SK-N-SH treated with all-trans-retinoic acid at 6 μM for 48 hours (cell line): ENCODE results near the gene GJB4.

Experiments
- ATAC-seq: fragments of 200-7000 bp; cut with Tn5 transposase; 3 replicates; pipeline ENCODE4 v1.9.1; 2020; ENCODE audit warnings: mild to moderate bottlenecking, moderate library complexity
- ARNTL ChIP-seq: fragments of 450-650 bp; formaldehyde crosslinking; IDR thresholded peaks from 2 replicates; pipeline ENCODE4 v1.5.0; 2020; ENCODE audit warnings: low read depth, mild to moderate bottlenecking, moderate library complexity, borderline replicate concordance
- BACH2 ChIP-seq: fragments of 250-450 bp; sonication (Bioruptor Pico); IDR thresholded peaks from 2 replicates; pipeline ENCODE4 v1.9.0; 2021; ENCODE audit warnings: mild to moderate bottlenecking, borderline replicate concordance
- CREB5 ChIP-seq: fragments of 250-450 bp; sonication (Bioruptor Pico); IDR thresholded peaks from 2 replicates; pipeline ENCODE4 v1.5.1; 2020; ENCODE audit warnings: low read depth, mild to moderate bottlenecking, moderate library complexity
- CSDC2 ChIP-seq: fragments of 250-450 bp; sonication (Bioruptor Pico); IDR thresholded peaks from 2 replicates; pipeline ENCODE4 v1.5.0; 2020; ENCODE audit warnings: mild to moderate bottlenecking, moderate library complexity
- CSRNP3 ChIP-seq: fragments of 250-450 bp; sonication (Bioruptor Pico); IDR thresholded peaks from 2 replicates; pipeline ENCODE4 v1.5.1; 2021; ENCODE audit warnings: mild to moderate bottlenecking, moderate library complexity
- ESRRG ChIP-seq: fragments of 250-450 bp; sonication (Bioruptor Pico); IDR thresholded peaks from 2 replicates; pipeline ENCODE4 v1.6.1; 2021; ENCODE audit warnings: mild to moderate bottlenecking
- GLIS3 ChIP-seq: fragments of 250-450 bp; sonication (Bioruptor Pico); IDR thresholded peaks from 2 replicates; pipeline ENCODE4 v1.5.0; 2020; ENCODE audit warnings: mild to moderate bottlenecking, moderate library complexity
- ISL1 ChIP-seq: fragments of 250-450 bp; sonication (Bioruptor Pico); IDR thresholded peaks from 2 replicates; pipeline ENCODE4 v2.1.2; 2022; ENCODE audit warnings: mild to moderate bottlenecking, moderate library complexity
- OSR1 ChIP-seq: fragments of 250-450 bp; sonication (Bioruptor Pico); IDR thresholded peaks from 2 replicates; pipeline ENCODE4 v1.8.0; 2022; ENCODE audit warnings: moderate library complexity, mild to moderate bottlenecking, inconsistent platforms
- POU6F1 ChIP-seq: fragments of 250-450 bp; sonication (Bioruptor Pico); IDR thresholded peaks from 2 replicates; pipeline ENCODE4 v1.8.0; 2021; ENCODE audit warnings: low read depth, mild to moderate bottlenecking, moderate library complexity, borderline replicate concordance
- PPARA ChIP-seq: fragments of 250-450 bp; sonication (Bioruptor Pico); IDR thresholded peaks from 2 replicates; pipeline ENCODE4 v1.5.0; 2020; ENCODE audit warnings: mild to moderate bottlenecking, borderline replicate concordance
- RARB ChIP-seq: fragments of 250-450 bp; sonication (Bioruptor Pico); IDR thresholded peaks from 2 replicates; pipeline ENCODE4 v1.8.0; 2021; ENCODE audit warnings: mild to moderate bottlenecking, moderate library complexity
- SNAI2 ChIP-seq: fragments of 250-450 bp; sonication (Bioruptor Pico); IDR thresholded peaks from 2 replicates; pipeline ENCODE4 v1.5.0; 2020; ENCODE audit warnings: mild to moderate bottlenecking, moderate library complexity
- TCF4 ChIP-seq: fragments of 250-450 bp; sonication (Bioruptor Pico); IDR thresholded peaks from 2 replicates; pipeline ENCODE4 v1.8.0; 2021; ENCODE audit warnings: mild to moderate bottlenecking, moderate library complexity, borderline replicate concordance
- ZC3H10 ChIP-seq: fragments of 250-450 bp; sonication (Bioruptor Pico); IDR thresholded peaks from 2 replicates; pipeline ENCODE4 v1.5.1; 2021; ENCODE audit warnings: mild to moderate bottlenecking, moderate library complexity
- ZFP30 ChIP-seq: fragments of 450-650 bp; formaldehyde crosslinking; IDR thresholded peaks from 2 replicates; pipeline ENCODE4 v1.5.0; 2022; ENCODE audit warnings: mild to moderate bottlenecking, moderate library complexity
- ZNF565 ChIP-seq: fragments of 450-650 bp; formaldehyde crosslinking; conservative IDR thresholded peaks from 2 replicates; pipeline ENCODE4 v1.5.0; 2020; ENCODE audit warnings: low read depth, mild to moderate bottlenecking, moderate library complexity
- ZNF8 ChIP-seq: fragments of 450-650 bp; formaldehyde crosslinking; IDR thresholded peaks from 2 replicates; pipeline ENCODE4 v1.5.0; 2020; ENCODE audit warnings: mild to moderate bottlenecking, moderate library complexity
- TF ChIP-seq, protein P1 (sequence below): fragments of 250-450 bp; sonication (Bioruptor Pico); IDR thresholded peaks from 2 replicates; pipeline ENCODE4 v1.8.0; 2020; ENCODE audit warnings: mild to moderate bottlenecking, moderate library complexity, borderline replicate concordance
- TF ChIP-seq, protein P2 (sequence below): fragments of 250-450 bp; sonication (Bioruptor Pico); IDR thresholded peaks from 2 replicates; pipeline ENCODE4 v1.5.0; 2020; ENCODE audit warnings: mild to moderate bottlenecking, moderate library complexity

Gene GJB4

GRCh38 chr1:34761776-34762307 lies 2.3 kb downstream of the GJB4 start:
- no peak for TF ChIP-seq CSRNP3 (CRISPR knock-in tag)
- TF ChIP-seq BACH2 (CRISPR knock-in tag) = no peak
- no peak for TF ChIP-seq GLIS3 (CRISPR knock-in tag)
- TF ChIP-seq ZNF565 (CRISPR knock-in tag) = no peak
- TF ChIP-seq CSDC2 (CRISPR knock-in tag) = no peak
- TF ChIP-seq ARNTL (CRISPR knock-in tag) = no peak
- no peak for TF ChIP-seq CREB5 (CRISPR knock-in tag)
- no peak for TF ChIP-seq POU6F1 (CRISPR knock-in tag)
- TF ChIP-seq ZNF8 = no peak
- TF ChIP-seq ZC3H10 (CRISPR knock-in tag) = no peak
- no peak for TF ChIP-seq ZFP30 (CRISPR knock-in tag)
- TF ChIP-seq SNAI2 (CRISPR knock-in tag) = no peak
- TF ChIP-seq RARB (CRISPR knock-in tag) = no peak
- no peak for TF ChIP-seq PPARA (CRISPR knock-in tag)
- TF ChIP-seq, protein P1, sequence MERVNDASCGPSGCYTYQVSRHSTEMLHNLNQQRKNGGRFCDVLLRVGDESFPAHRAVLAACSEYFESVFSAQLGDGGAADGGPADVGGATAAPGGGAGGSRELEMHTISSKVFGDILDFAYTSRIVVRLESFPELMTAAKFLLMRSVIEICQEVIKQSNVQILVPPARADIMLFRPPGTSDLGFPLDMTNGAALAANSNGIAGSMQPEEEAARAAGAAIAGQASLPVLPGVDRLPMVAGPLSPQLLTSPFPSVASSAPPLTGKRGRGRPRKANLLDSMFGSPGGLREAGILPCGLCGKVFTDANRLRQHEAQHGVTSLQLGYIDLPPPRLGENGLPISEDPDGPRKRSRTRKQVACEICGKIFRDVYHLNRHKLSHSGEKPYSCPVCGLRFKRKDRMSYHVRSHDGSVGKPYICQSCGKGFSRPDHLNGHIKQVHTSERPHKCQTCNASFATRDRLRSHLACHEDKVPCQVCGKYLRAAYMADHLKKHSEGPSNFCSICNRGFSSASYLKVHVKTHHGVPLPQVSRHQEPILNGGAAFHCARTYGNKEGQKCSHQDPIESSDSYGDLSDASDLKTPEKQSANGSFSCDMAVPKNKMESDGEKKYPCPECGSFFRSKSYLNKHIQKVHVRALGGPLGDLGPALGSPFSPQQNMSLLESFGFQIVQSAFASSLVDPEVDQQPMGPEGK = no peak
- TF ChIP-seq, protein P2, sequence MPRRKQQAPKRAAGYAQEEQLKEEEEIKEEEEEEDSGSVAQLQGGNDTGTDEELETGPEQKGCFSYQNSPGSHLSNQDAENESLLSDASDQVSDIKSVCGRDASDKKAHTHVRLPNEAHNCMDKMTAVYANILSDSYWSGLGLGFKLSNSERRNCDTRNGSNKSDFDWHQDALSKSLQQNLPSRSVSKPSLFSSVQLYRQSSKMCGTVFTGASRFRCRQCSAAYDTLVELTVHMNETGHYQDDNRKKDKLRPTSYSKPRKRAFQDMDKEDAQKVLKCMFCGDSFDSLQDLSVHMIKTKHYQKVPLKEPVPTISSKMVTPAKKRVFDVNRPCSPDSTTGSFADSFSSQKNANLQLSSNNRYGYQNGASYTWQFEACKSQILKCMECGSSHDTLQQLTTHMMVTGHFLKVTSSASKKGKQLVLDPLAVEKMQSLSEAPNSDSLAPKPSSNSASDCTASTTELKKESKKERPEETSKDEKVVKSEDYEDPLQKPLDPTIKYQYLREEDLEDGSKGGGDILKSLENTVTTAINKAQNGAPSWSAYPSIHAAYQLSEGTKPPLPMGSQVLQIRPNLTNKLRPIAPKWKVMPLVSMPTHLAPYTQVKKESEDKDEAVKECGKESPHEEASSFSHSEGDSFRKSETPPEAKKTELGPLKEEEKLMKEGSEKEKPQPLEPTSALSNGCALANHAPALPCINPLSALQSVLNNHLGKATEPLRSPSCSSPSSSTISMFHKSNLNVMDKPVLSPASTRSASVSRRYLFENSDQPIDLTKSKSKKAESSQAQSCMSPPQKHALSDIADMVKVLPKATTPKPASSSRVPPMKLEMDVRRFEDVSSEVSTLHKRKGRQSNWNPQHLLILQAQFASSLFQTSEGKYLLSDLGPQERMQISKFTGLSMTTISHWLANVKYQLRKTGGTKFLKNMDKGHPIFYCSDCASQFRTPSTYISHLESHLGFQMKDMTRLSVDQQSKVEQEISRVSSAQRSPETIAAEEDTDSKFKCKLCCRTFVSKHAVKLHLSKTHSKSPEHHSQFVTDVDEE (CRISPR knock-in tag) = no peak
- TF ChIP-seq TCF4 (CRISPR knock-in tag) = no peak
- ATAC-seq = no peak

DNA sequence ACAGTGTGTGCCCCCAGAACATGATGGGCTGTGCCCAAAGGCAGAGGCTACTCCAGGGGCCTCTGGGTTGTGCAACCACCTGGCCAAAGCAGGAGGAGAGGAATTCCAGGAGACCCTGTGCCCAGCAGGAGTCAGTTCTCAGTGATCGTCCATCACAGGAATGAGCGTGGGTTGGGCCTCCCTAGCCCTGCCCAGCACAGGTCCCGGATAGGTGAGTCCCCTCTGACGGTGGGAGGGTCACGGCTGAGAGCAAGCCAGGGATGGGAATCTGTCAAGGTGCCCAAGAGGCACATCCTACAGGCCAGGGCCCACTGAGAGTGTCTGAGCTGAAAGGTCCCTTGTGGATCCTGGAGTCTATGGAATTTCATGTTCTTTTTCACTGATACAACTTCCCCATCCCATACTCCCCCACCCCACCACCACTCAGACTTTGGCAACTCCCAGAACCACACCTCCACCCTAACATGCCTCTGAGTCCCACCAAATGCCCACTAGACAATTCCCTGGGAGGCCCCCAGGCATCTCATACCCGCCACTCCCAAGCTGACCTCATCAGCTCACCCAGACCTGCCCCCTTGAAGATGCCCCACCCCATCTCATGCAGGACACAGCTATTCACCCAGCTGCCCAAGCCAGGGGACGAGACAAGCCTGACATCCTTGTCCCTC lies 3.1 kb downstream of the GJB4 start:
- ATAC-seq = no peak
- TF ChIP-seq CREB5 (CRISPR knock-in tag) (no peak), GLIS3 (CRISPR knock-in tag) (no peak), BACH2 (CRISPR knock-in tag) (no peak), ESRRG (CRISPR knock-in tag) (no peak), CSDC2 (CRISPR knock-in tag) (no peak), SNAI2 (CRISPR knock-in tag) (no peak), ARNTL (CRISPR knock-in tag) (no peak), POU6F1 (CRISPR knock-in tag) (no peak), ISL1 (CRISPR knock-in tag) (no peak), PPARA (CRISPR knock-in tag) (no peak), ZNF8 (no peak), OSR1 (no peak)
- TF ChIP-seq, protein P2 (CRISPR knock-in tag) = no peak
